Mucosa of rectum (tissue), 2 donors: ENCODE measurements around the gene PPP2R2D.

Experiments
- H3K27ac ChIP-seq, 2 donors: one replicate each; pipeline ENCODE4 v1.7.0; 2013; ENCODE audit warnings: inconsistent platforms in 2 of 2, low read depth in 2 of 2, low read length in 2 of 2
- H3K27me3 ChIP-seq, 2 donors: one replicate each; pipeline ENCODE4 v1.7.0; 2013; ENCODE audit warnings: low read length in 2 of 2; ENCODE audit not compliant: control insufficient read depth in 2 of 2, insufficient read depth in 2 of 2
- H3K36me3 ChIP-seq, 2 donors: one replicate each; pipeline ENCODE4 v1.7.0; 2013; ENCODE audit warnings: low read length in 2 of 2; ENCODE audit not compliant: control insufficient read depth in 2 of 2, insufficient read depth in 2 of 2
- H3K4me1 ChIP-seq, 2 donors: one replicate each; pipeline ENCODE4 v1.7.0; 2013; ENCODE audit warnings: low read length in 2 of 2, mild to moderate bottlenecking in 1 of 2; ENCODE audit not compliant: control insufficient read depth in 2 of 2, insufficient read depth in 2 of 2
- H3K4me3 ChIP-seq, 2 donors: one replicate each; pipeline ENCODE4 v1.7.0; 2013; ENCODE audit warnings: low read length in 2 of 2
- H3K9ac ChIP-seq, 2 donors: one replicate each; pipeline ENCODE4 v1.7.0; 2013; ENCODE audit warnings: low read length in 2 of 2, low read depth in 1 of 2, mild to moderate bottlenecking in 1 of 2
- H3K9me3 ChIP-seq, 2 donors: one replicate each; pipeline ENCODE4 v1.7.0; 2013; ENCODE audit warnings: low read length in 2 of 2; ENCODE audit not compliant: control insufficient read depth in 2 of 2
- donor health status: healthy.
- donor health status: Normal muscosa, but diverticular disease.

PPP2R2D gene

DNA sequence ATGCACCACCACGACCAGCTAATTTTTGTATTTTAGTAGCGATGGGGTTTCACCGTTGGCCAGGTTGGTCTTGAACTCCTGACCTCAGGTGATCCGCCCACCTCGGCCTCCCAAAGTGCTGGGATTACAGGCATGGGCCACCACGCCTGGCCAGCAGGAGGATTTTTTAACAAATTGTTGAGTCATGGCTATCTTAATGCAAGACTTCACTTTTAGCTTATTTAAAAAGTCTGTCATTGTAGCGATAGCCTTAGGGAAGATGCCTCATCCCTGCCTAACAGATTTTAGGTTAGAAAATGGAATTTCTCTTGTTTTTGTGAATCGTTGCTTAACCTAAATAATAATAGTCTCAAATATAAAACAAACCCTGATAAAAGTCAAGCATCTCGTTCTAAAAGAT, 35.5 kb downstream of the PPP2R2D start:
- Histone ChIP-seq H3K9me3 (no peaks in the 10 kb centered on the region), H3K4me1 (peaks cover 6 to 8% of the 10 kb centered on the region in 2 donors), H3K9ac (no peak overlapping the region), H3K36me3 (peaks cover 21 to 22% of the 10 kb centered on the region in 2 donors), H3K4me3 (no peak overlapping the region), H3K27me3 (no peaks in the 10 kb centered on the region), H3K27ac (no peak overlapping the region)

DNA sequence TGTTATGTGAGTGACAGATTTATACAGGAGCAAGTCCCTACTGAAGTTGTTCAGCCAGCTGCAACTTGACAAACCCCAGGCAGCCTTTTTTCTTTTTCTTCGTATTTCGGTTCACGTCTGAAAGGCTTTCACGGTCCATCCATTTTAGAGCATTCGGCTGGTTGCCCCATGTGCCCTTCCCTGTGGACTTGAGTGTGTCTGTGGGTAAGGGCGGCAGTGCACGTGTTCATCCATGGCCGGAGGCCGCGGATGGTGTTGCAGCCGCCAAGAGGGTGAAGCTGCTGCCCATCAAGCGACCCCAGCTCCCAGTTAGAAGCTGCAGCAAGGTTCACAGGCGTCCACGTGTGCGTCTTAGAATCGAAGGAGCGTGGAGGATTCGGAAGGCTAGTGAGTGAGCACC, 35.9 kb downstream of the PPP2R2D start:
- peaks cover 6 to 8% of the 10 kb centered on the region in 2 donors for H3K4me1 ChIP-seq
- no peak overlapping the region for H3K9ac ChIP-seq
- no peaks in the 10 kb centered on the region for H3K27me3 ChIP-seq
- H3K4me3 ChIP-seq, result no peak overlapping the region
- H3K9me3 ChIP-seq, result no peaks in the 10 kb centered on the region
- H3K27ac ChIP-seq, result no peak overlapping the region
- H3K36me3 ChIP-seq, result peaks cover 24 to 27% of the 10 kb centered on the region in 2 donors

DNA sequence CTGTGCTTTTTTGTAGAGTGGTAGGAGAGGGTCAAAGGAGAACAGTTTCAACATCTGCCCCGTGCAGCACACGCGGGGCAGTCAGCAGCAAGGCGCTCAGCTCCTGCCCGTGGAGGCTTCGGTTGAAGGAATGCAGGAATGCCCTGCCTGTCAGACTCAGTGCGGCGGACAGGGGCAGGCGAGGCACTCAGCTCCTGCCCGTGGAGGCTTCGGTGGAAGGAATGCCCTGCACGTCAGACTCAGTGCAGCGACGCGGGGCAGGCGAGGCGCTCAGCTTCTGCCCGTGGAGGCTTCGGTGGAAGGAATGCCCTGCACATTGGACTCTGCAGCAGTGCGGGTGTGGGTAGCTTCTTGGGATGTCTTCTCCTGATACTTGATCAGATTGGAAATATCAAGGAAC, 37.0 kb downstream of the PPP2R2D start:
- no peaks in the 10 kb centered on the region for H3K27me3 ChIP-seq
- H3K4me1 ChIP-seq, result peaks cover 4 to 6% of the 10 kb centered on the region in 2 donors
- no peak overlapping the region for H3K9ac ChIP-seq
- H3K4me3 ChIP-seq, result no peak overlapping the region
- H3K9me3 ChIP-seq, result no peaks in the 10 kb centered on the region
- H3K27ac ChIP-seq, result no peak overlapping the region
- peaks cover 24 to 37% of the 10 kb centered on the region in 2 donors for H3K36me3 ChIP-seq

DNA sequence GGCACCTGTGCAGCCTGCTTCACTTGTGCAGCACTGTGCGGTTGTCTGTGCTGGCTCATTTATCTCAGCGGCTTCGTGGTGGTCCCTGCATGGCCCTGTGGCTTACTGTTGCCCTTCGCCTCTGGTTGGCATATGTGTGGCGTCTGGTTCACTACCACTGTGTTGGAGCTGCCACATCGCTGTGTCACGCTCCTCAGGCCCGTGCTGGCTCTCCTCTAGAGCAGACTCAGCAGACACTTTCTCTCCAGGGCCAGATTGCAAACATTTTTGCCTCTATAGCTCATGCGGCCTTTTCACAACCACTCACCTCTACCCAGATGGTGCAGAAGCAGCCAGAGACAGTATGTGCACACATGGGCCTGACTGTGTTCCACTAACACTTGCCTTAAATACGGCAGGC, 37.9 kb downstream of the PPP2R2D start:
- Histone ChIP-seq H3K9me3 (no peaks in the 10 kb centered on the region), H3K4me1 (peaks cover 0 to 1% of the 10 kb centered on the region in 2 donors), H3K9ac (no peak overlapping the region), H3K4me3 (no peak overlapping the region), H3K27me3 (no peaks in the 10 kb centered on the region), H3K36me3 (peaks cover 24 to 37% of the 10 kb centered on the region in 2 donors), H3K27ac (no peak overlapping the region)

DNA sequence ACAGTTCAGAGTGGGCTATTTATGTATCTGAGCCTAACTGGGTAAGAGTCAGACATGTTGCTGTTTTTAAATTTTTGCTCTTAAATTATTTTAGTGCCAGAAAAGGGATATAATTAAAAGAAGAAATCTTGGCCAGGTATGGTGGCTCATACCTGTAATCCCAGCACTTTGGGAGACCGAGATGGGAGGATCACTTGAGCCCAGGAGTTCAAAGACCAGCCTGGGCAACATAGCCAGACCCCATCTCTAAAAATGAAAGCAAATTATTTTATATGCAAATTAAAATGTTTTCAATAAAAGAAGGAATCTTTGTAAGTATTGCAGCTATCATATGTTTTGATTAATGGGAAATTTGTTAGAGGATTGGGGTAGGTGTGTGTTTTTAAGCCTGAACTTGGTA, 41.6 kb downstream of the PPP2R2D start:
- Histone ChIP-seq H3K9ac (no peak overlapping the region), H3K4me1 (no peaks in the 10 kb centered on the region), H3K36me3 (peaks cover 43 to 59% of the 10 kb centered on the region in 2 donors), H3K9me3 (no peaks in the 10 kb centered on the region), H3K27me3 (no peaks in the 10 kb centered on the region), H3K4me3 (no peak overlapping the region), H3K27ac (no peak overlapping the region)

DNA sequence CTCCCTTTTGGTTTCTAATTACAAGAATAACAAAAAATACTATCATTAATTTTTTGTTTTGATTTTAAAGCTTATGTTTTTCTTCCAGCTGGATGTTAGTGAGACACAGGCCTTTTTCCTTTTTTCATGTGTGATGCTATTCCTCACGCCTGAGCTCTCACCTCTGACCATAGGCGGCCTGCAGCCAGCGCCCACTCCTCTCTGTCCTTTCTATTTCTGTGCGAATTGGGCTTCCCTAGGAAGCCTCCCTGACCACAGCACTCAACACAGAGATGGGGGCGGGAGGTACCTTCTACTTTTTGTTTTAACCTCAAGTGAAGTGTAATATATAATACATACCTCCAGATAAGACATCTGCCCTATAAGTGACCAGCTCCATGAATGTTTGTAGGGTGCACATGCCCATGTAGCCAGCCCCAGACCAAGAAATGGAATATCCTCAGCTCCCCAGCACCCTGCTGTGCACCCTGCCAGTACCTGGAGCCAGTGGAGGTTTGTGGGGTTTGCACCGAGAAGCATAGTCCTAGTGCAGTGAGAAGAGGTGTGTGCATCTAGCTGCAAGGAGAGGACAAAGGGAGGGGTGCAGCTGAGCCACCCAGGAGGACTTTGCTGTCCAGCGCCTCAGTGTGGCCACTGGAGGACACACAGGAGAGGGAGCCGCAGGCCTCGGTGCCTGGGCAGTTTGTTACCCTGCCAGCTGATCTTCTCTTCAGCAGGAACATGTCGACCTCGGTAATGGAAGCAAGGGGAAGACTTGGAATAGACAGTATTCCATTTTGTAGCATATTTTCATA, 42.4 kb downstream of the PPP2R2D start:
- Histone ChIP-seq H3K9ac (no peak overlapping the region), H3K4me3 (no peak overlapping the region), H3K27ac (no peak overlapping the region), H3K27me3 (no peaks in the 10 kb centered on the region), H3K9me3 (no peaks in the 10 kb centered on the region), H3K4me1 (no peaks in the 10 kb centered on the region), H3K36me3 (peaks cover 48 to 65% of the 10 kb centered on the region in 2 donors)

DNA sequence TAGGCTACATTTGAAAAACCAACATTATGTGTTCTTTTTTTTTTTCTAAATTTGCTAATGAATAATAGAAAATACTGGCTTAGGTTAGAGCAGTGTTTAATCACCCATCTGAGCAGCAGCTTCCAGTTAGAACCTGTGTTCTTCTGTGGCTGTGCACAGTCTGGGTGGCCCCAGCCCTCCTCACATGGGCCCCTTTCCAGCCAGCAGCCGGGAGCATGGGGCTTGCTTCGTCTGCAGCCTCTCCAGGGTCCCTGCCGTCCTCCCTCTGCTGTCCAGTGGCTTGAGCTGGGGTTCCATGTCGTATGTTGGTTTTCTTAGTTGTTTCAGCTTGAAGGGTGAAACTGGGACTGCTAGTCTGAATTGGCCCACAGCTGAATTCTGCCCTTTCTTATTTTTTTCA, 43.6 kb downstream of the PPP2R2D start:
- no peak overlapping the region for H3K27ac ChIP-seq
- H3K36me3 ChIP-seq, result peaks cover 53 to 70% of the 10 kb centered on the region in 2 donors
- H3K9ac ChIP-seq, result no peak overlapping the region
- no peaks in the 10 kb centered on the region for H3K27me3 ChIP-seq
- no peaks in the 10 kb centered on the region for H3K9me3 ChIP-seq
- no peaks in the 10 kb centered on the region for H3K4me1 ChIP-seq
- no peak overlapping the region for H3K4me3 ChIP-seq

DNA sequence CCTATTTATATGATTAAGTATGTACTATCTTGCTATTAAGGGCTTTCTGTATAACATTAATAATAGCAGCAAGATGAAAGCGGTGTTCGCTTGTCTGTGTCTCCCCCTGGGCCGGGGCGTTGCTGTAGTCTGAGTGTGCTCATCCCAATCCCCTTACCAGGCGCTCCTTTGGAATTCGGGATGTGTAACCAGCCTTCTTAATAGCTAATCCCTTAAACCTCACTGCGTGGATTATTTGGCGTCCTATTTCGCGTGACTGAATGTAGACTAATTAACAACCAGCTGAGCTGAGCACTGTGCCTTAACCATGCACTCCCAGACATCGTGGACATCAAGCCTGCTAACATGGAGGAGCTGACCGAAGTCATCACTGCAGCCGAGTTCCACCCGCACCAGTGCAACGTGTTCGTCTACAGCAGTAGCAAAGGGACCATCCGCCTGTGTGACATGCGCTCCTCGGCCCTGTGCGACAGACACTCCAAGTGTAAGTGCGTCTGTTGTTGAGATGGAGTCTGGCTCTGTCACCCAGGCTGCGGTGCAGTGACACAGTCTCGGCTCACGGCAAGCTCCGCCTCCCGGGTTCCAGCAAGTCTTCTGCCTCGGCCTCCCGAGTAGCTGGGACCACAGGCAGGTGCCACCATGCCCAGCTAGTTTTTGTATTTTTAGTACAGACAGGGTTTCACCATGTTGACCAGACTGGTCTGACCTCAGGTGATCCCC, 44.3 kb downstream of the PPP2R2D start:
- peaks cover 58 to 74% of the 10 kb centered on the region in 2 donors for H3K36me3 ChIP-seq
- no peaks in the 10 kb centered on the region for H3K27me3 ChIP-seq
- no peaks in the 10 kb centered on the region for H3K4me1 ChIP-seq
- no peak overlapping the region for H3K27ac ChIP-seq
- H3K9me3 ChIP-seq, result no peaks in the 10 kb centered on the region
- no peak overlapping the region for H3K9ac ChIP-seq
- no peak overlapping the region for H3K4me3 ChIP-seq

DNA sequence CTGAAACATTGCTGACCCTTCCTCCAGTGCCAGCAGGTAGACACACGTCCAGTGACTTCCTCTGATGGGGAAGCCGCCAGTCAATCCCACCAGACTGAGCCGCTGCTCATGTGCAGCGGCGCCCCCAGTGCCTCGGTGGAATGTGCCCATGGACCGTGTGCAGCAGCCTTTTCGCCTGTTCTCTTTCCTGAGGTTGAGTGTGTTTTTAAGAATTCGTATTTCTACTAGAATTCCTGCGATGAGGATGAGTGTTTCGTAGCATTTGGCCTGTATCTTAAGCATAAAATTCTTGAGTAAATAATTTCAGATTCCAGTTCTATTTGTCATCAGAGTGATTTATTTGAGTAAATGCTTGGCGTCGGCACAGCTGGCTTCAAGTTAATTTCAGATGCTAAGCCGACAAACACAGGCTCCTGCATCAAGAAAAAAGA, 45.5 kb downstream of the PPP2R2D start:
- H3K9ac ChIP-seq, result no peak overlapping the region
- H3K36me3 ChIP-seq, result peaks cover 57 to 74% of the 10 kb centered on the region in 2 donors
- H3K27ac ChIP-seq, result no peak overlapping the region
- H3K27me3 ChIP-seq, result no peaks in the 10 kb centered on the region
- H3K4me3 ChIP-seq, result no peak overlapping the region
- no peaks in the 10 kb centered on the region for H3K4me1 ChIP-seq
- no peaks in the 10 kb centered on the region for H3K9me3 ChIP-seq

DNA sequence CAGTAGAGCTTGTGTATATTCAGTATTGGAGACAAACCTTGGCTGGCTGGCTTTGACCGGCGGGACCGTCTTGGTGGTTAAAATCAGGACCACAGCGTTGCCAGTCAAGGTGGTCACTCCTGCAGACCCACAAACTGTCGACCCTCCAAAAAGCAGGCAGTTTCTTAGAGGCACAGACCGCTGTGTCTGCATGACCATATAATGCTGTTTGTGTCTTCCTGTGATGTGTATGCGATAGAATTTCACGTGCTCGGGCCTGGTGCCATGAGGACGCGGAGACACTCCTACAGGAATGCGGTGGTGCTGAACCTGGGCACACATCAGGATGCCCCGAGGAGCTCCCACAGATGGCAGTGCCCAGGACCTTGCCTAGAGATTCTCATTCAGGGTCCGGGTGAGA, 46.1 kb downstream of the PPP2R2D start:
- no peaks in the 10 kb centered on the region for H3K4me1 ChIP-seq
- peaks cover 55 to 70% of the 10 kb centered on the region in 2 donors for H3K36me3 ChIP-seq
- H3K9me3 ChIP-seq, result no peaks in the 10 kb centered on the region
- H3K27me3 ChIP-seq, result no peaks in the 10 kb centered on the region
- H3K27ac ChIP-seq, result no peak overlapping the region
- H3K9ac ChIP-seq, result no peak overlapping the region
- no peak overlapping the region for H3K4me3 ChIP-seq
